Keratinocyte (primary cell): ENCODE data around the gene RGS3.

Experiments used
- CTCF ChIP-seq, 3 experiments: IDR thresholded peaks in 1 of 3; conservative IDR thresholded peaks in 1 of 3; optimal IDR thresholded peaks in 1 of 3; 2 replicates in 2 of 3; 3 replicates in 1 of 3; pipeline versions ENCODE3 to v1.5.1; 2011; ENCODE audit warnings: low read length in 3 of 3, mild to moderate bottlenecking in 3 of 3, moderate library complexity in 2 of 3, control low read depth in 1 of 3, inconsistent platforms in 1 of 3; ENCODE audit not compliant: insufficient read depth in 2 of 3; ENCODE audit errors: extremely low read depth in 1 of 3
- EZH2 ChIP-seq: IDR thresholded peaks from one replicate; pipeline ENCODE4 v1.6.1; 2012; ENCODE audit warnings: inconsistent platforms, mild to moderate bottlenecking, low read length, moderate library complexity

- TF ChIP-seq CTCF (optimal IDR thresholded peaks at IDR 0.05 in 1 of 3, IDR thresholded peaks at IDR 0.05 in 1 of 3, conservative IDR thresholded peaks at IDR 0.05 in 1 of 3; ENCODE audit: extremely low read depth in 1 of 3, insufficient read depth in 2 of 3, low read length in 3 of 3) (no peak), EZH2 (no peak)
These were observed 143.0 kb downstream of the RGS3 start for GRCh38 chr9:113606510-113606909.
